ENCODE results near the gene ZNF160. TPM values are rescaled to one million over a fixed set of nuclear protein-coding genes. Genes with fewer than 3 reads are reported as not detected.
"Not testable (repeated sequence)": the region's sequence is repeated elsewhere in the genome, so short reads cannot be mapped to it uniquely, and the experiment has no call there.

The ZNF160 gene
- polyA plus RNA-seq, 2 donors = 7.6 to 18.2 TPM

- WGBS, 2 donors = 59 to 66% methylated on average over 4 of the region's 6 CpGs
- H3K27ac ChIP-seq (ENCODE audit: low read depth in 2 of 2, low read length in 1 of 2); H3K9me3 ChIP-seq (ENCODE audit: control insufficient read depth in 2 of 2, insufficient read depth in 1 of 2, low read depth in 1 of 2, low read length in 1 of 2); H3K4me1 ChIP-seq (ENCODE audit: control insufficient read depth in 2 of 2, insufficient read depth in 2 of 2, low read length in 1 of 2); H3K27me3 ChIP-seq (ENCODE audit: control insufficient read depth in 1 of 2, insufficient read depth in 2 of 2, low read length in 2 of 2); H3K4me3 ChIP-seq (ENCODE audit: low read depth in 1 of 2, low read length in 2 of 2): not testable (repeated sequence)
- peaks cover 5 to 10% of the 10 kb centered on the region in 2 donors for H3K36me3 ChIP-seq (ENCODE audit: control insufficient read depth in 2 of 2, insufficient read depth in 2 of 2, low read length in 1 of 2)
Observed at GRCh38 chr19:53096579-53096978, 6.6 kb downstream of the ZNF160 start.

- 78 to 80% methylated on average over 19 to 29 of the region's 29 CpGs for WGBS, 2 donors
- no peak overlapping the region for H3K27ac ChIP-seq (ENCODE audit: low read depth in 2 of 2, low read length in 1 of 2)
- H3K4me3 ChIP-seq (ENCODE audit: low read depth in 1 of 2, low read length in 2 of 2) = no peak overlapping the region
- H3K4me1 ChIP-seq (ENCODE audit: control insufficient read depth in 2 of 2, insufficient read depth in 2 of 2, low read length in 1 of 2) = peaks cover 0 to 2% of the 10 kb centered on the region in 2 donors
- H3K27me3 ChIP-seq (ENCODE audit: control insufficient read depth in 1 of 2, insufficient read depth in 2 of 2, low read length in 2 of 2) = no peaks in the 10 kb centered on the region
- peaks cover 16 to 19% of the 10 kb centered on the region in 2 donors for H3K36me3 ChIP-seq (ENCODE audit: control insufficient read depth in 2 of 2, insufficient read depth in 2 of 2, low read length in 1 of 2)
- H3K9me3 ChIP-seq (ENCODE audit: control insufficient read depth in 2 of 2, insufficient read depth in 1 of 2, low read depth in 1 of 2, low read length in 1 of 2) = peaks cover 3 to 9% of the 10 kb centered on the region in 2 donors
Observed at GRCh38 chr19:53094754-53095575, 8.3 kb downstream of the ZNF160 start.

GRCh38 chr19:53092723-53093122, 10.5 kb downstream of the ZNF160 start:
- Histone ChIP-seq H3K27ac (ENCODE audit: low read depth in 2 of 2, low read length in 1 of 2) (no peak overlapping the region), H3K36me3 (ENCODE audit: control insufficient read depth in 2 of 2, insufficient read depth in 2 of 2, low read length in 1 of 2) (peaks cover 12 to 15% of the 10 kb centered on the region in 2 donors), H3K27me3 (ENCODE audit: control insufficient read depth in 1 of 2, insufficient read depth in 2 of 2, low read length in 2 of 2) (no peaks in the 10 kb centered on the region), H3K9me3 (ENCODE audit: control insufficient read depth in 2 of 2, insufficient read depth in 1 of 2, low read depth in 1 of 2, low read length in 1 of 2) (peaks cover 0 to 6% of the 10 kb centered on the region in 2 donors), H3K4me1 (ENCODE audit: control insufficient read depth in 2 of 2, insufficient read depth in 2 of 2, low read length in 1 of 2) (no peaks in the 10 kb centered on the region), H3K4me3 (ENCODE audit: low read depth in 1 of 2, low read length in 2 of 2) (no peak overlapping the region)
- 0 to 85% methylated on average over 1 of the region's 1 CpG for WGBS, 2 donors

GRCh38 chr19:53091413-53092254, 11.6 kb downstream of the ZNF160 start:
- H3K36me3 ChIP-seq (ENCODE audit: control insufficient read depth in 2 of 2, insufficient read depth in 2 of 2, low read length in 1 of 2) = peaks cover 12 to 17% of the 10 kb centered on the region in 2 donors
- H3K27ac ChIP-seq (ENCODE audit: low read depth in 2 of 2, low read length in 1 of 2) = no peak overlapping the region
- no peaks in the 10 kb centered on the region for H3K27me3 ChIP-seq (ENCODE audit: control insufficient read depth in 1 of 2, insufficient read depth in 2 of 2, low read length in 2 of 2)
- H3K9me3 ChIP-seq (ENCODE audit: control insufficient read depth in 2 of 2, insufficient read depth in 1 of 2, low read depth in 1 of 2, low read length in 1 of 2) = peaks cover 0 to 6% of the 10 kb centered on the region in 2 donors
- 87 to 89% methylated on average over 19 of the region's 19 CpGs for WGBS, 2 donors
- no peaks in the 10 kb centered on the region for H3K4me1 ChIP-seq (ENCODE audit: control insufficient read depth in 2 of 2, insufficient read depth in 2 of 2, low read length in 1 of 2)
- H3K4me3 ChIP-seq (ENCODE audit: low read depth in 1 of 2, low read length in 2 of 2) = no peak overlapping the region

- H3K4me3 ChIP-seq (ENCODE audit: low read depth in 1 of 2, low read length in 2 of 2) = no peak overlapping the region
- no peak overlapping the region for H3K27ac ChIP-seq (ENCODE audit: low read depth in 2 of 2, low read length in 1 of 2)
- peaks cover 15 to 35% of the 10 kb centered on the region in 2 donors for H3K36me3 ChIP-seq (ENCODE audit: control insufficient read depth in 2 of 2, insufficient read depth in 2 of 2, low read length in 1 of 2)
- WGBS, 2 donors = 85 to 91% methylated on average over 6 of the region's 6 CpGs
- no peaks in the 10 kb centered on the region for H3K4me1 ChIP-seq (ENCODE audit: control insufficient read depth in 2 of 2, insufficient read depth in 2 of 2, low read length in 1 of 2)
- H3K27me3 ChIP-seq (ENCODE audit: control insufficient read depth in 1 of 2, insufficient read depth in 2 of 2, low read length in 2 of 2) = no peaks in the 10 kb centered on the region
- peaks cover 2 to 3% of the 10 kb centered on the region in 2 donors for H3K9me3 ChIP-seq (ENCODE audit: control insufficient read depth in 2 of 2, insufficient read depth in 1 of 2, low read depth in 1 of 2, low read length in 1 of 2)
Observed at GRCh38 chr19:53088091-53088490, 15.1 kb downstream of the ZNF160 start.

GRCh38 chr19:53086949-53087348, 16.3 kb downstream of the ZNF160 start:
- Histone ChIP-seq H3K36me3 (ENCODE audit: control insufficient read depth in 2 of 2, insufficient read depth in 2 of 2, low read length in 1 of 2) (peaks cover 15 to 35% of the 10 kb centered on the region in 2 donors), H3K27me3 (ENCODE audit: control insufficient read depth in 1 of 2, insufficient read depth in 2 of 2, low read length in 2 of 2) (no peaks in the 10 kb centered on the region), H3K4me1 (ENCODE audit: control insufficient read depth in 2 of 2, insufficient read depth in 2 of 2, low read length in 1 of 2) (no peaks in the 10 kb centered on the region), H3K4me3 (ENCODE audit: low read depth in 1 of 2, low read length in 2 of 2) (no peak overlapping the region), H3K27ac (ENCODE audit: low read depth in 2 of 2, low read length in 1 of 2) (no peak overlapping the region), H3K9me3 (ENCODE audit: control insufficient read depth in 2 of 2, insufficient read depth in 1 of 2, low read depth in 1 of 2, low read length in 1 of 2) (peaks cover 3 to 8% of the 10 kb centered on the region in 2 donors)
- WGBS, 2 donors = 61 to 65% methylated on average over 5 of the region's 5 CpGs

GRCh38 chr19:53085496-53085895, 17.7 kb downstream of the ZNF160 start:
- WGBS, 2 donors = 95% methylated on average over 7 of the region's 7 CpGs

GRCh38 chr19:53082929-53083328, 20.3 kb downstream of the ZNF160 start:
- H3K9me3 ChIP-seq (ENCODE audit: control insufficient read depth in 2 of 2, insufficient read depth in 1 of 2, low read depth in 1 of 2, low read length in 1 of 2) = peaks cover 5 to 8% of the 10 kb centered on the region in 2 donors
- H3K27me3 ChIP-seq (ENCODE audit: control insufficient read depth in 1 of 2, insufficient read depth in 2 of 2, low read length in 2 of 2) = no peaks in the 10 kb centered on the region
- no peaks in the 10 kb centered on the region for H3K4me1 ChIP-seq (ENCODE audit: control insufficient read depth in 2 of 2, insufficient read depth in 2 of 2, low read length in 1 of 2)
- 97 to 99% methylated on average over 3 of the region's 3 CpGs for WGBS, 2 donors
- no peak overlapping the region for H3K4me3 ChIP-seq (ENCODE audit: low read depth in 1 of 2, low read length in 2 of 2)
- peaks cover 3 to 24% of the 10 kb centered on the region in 2 donors for H3K36me3 ChIP-seq (ENCODE audit: control insufficient read depth in 2 of 2, insufficient read depth in 2 of 2, low read length in 1 of 2)
- H3K27ac ChIP-seq (ENCODE audit: low read depth in 2 of 2, low read length in 1 of 2) = no peak overlapping the region

More at GRCh38 chr19:53085496-53085895, 17.7 kb downstream of the ZNF160 start:
- Histone ChIP-seq H3K9me3 (ENCODE audit: control insufficient read depth in 2 of 2, insufficient read depth in 1 of 2, low read depth in 1 of 2, low read length in 1 of 2) (peaks cover 1 to 8% of the 10 kb centered on the region in 2 donors), H3K27ac (ENCODE audit: low read depth in 2 of 2, low read length in 1 of 2) (no peak overlapping the region), H3K36me3 (ENCODE audit: control insufficient read depth in 2 of 2, insufficient read depth in 2 of 2, low read length in 1 of 2) (peaks cover 6 to 30% of the 10 kb centered on the region in 2 donors), H3K4me1 (ENCODE audit: control insufficient read depth in 2 of 2, insufficient read depth in 2 of 2, low read length in 1 of 2) (no peaks in the 10 kb centered on the region), H3K4me3 (ENCODE audit: low read depth in 1 of 2, low read length in 2 of 2) (no peak overlapping the region), H3K27me3 (ENCODE audit: control insufficient read depth in 1 of 2, insufficient read depth in 2 of 2, low read length in 2 of 2) (no peaks in the 10 kb centered on the region)

GRCh38 chr19:53079313-53079924, 23.8 kb downstream of the ZNF160 start:
- no peaks in the 10 kb centered on the region for H3K4me1 ChIP-seq (ENCODE audit: control insufficient read depth in 2 of 2, insufficient read depth in 2 of 2, low read length in 1 of 2)
- H3K36me3 ChIP-seq (ENCODE audit: control insufficient read depth in 2 of 2, insufficient read depth in 2 of 2, low read length in 1 of 2) = peaks cover 2 to 14% of the 10 kb centered on the region in 2 donors
- no peak overlapping the region for H3K27ac ChIP-seq (ENCODE audit: low read depth in 2 of 2, low read length in 1 of 2)
- no peaks in the 10 kb centered on the region for H3K27me3 ChIP-seq (ENCODE audit: control insufficient read depth in 1 of 2, insufficient read depth in 2 of 2, low read length in 2 of 2)
- WGBS, 2 donors = 76 to 86% methylated on average over 8 of the region's 8 CpGs
- no peak overlapping the region for H3K4me3 ChIP-seq (ENCODE audit: low read depth in 1 of 2, low read length in 2 of 2)
- peaks cover 8 to 12% of the 10 kb centered on the region in 2 donors for H3K9me3 ChIP-seq (ENCODE audit: control insufficient read depth in 2 of 2, insufficient read depth in 1 of 2, low read depth in 1 of 2, low read length in 1 of 2)
